VCaP (cell line): ENCODE results near the gene MAP2K3.

Experiments used
- H3K27ac ChIP-seq: fragments of 450-650 bp; 2 replicates; pipeline ENCODE4 v1.5.1; 2017
- TF ChIP-seq, protein P1 (sequence below): fragments of 450-650 bp; conservative IDR thresholded peaks from 2 replicates; pipeline ENCODE4 v1.5.1; 2017; ENCODE audit warnings: mild to moderate bottlenecking, moderate library complexity

Gene MAP2K3

DNA sequence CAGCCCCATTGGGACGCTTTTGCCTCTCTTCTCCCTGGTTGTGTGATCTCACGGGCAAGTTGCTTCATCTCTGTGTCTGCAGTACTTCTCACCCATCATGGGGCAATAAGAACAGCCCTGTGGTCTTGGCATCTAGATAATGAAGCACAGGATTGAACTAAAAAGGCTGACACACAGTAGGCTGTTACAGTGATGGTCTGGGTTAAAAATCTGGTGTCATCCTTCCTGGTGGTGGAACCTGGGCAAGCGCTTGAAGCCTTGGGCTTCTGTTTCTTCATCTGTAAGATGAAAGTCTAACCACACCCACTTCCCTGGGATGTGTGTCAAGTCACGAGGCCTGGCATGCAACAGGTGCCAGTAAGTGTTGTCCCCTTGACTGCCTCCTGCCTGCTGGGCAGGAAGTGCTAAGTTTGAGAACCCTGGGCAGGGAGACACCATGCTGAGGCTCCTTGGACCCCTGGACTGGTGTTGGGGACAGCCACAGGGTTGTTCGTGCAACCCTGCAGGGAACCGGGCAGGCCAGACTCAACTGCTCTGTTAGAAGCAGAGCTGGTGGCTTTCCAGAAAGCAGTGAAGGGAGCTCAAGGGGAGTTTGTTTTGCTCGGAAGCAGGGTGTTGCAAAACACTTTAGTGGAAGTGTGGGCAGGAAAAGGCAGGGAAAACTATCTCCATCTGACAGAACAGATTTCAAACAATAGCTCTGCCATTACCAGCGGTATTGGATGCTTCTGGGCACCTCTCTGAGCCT lies 5.9 kb upstream of the MAP2K3 start:
- TF ChIP-seq, protein P1, sequence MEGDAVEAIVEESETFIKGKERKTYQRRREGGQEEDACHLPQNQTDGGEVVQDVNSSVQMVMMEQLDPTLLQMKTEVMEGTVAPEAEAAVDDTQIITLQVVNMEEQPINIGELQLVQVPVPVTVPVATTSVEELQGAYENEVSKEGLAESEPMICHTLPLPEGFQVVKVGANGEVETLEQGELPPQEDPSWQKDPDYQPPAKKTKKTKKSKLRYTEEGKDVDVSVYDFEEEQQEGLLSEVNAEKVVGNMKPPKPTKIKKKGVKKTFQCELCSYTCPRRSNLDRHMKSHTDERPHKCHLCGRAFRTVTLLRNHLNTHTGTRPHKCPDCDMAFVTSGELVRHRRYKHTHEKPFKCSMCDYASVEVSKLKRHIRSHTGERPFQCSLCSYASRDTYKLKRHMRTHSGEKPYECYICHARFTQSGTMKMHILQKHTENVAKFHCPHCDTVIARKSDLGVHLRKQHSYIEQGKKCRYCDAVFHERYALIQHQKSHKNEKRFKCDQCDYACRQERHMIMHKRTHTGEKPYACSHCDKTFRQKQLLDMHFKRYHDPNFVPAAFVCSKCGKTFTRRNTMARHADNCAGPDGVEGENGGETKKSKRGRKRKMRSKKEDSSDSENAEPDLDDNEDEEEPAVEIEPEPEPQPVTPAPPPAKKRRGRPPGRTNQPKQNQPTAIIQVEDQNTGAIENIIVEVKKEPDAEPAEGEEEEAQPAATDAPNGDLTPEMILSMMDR = no peak
- no peak overlapping the region for H3K27ac ChIP-seq

DNA sequence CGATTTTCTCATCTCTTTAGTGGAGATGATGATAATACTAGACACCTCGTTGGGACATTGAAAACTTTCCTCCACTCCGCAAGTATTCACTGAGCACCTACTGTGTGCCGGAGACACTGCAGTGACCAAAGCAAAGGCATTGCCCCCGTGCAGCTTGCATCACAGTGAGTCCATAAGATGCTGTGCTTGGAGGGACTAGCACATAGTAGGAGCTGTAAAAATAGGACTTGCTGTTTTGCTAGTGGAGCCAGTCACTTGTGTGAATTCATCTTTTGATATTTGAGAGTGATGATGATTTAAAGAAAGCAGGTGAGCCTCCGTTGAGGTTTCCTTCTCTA lies 5.3 kb upstream of the MAP2K3 start:
- TF ChIP-seq, protein P1 = no peak
- no peak overlapping the region for H3K27ac ChIP-seq

DNA sequence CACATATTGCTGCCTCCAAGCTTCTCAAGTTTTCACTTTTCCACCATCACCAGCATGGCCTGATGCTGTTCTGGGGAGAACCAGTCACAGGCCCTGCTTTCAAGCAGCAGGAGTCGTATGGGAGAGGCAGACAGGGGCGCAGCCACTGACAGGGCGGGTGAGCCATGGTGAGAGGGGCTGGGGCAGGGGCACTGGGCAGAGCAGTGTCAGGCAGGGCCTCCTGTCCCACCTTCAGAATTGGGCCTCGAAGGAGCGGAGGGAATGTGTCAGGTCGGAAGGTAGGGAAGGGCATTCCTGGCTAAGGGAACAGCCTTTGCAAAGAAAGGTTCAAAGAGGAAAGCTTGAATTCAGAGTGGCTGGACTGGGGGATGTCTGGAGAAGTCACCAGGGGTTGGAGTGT lies 4.9 kb upstream of the MAP2K3 start:
- TF ChIP-seq, protein P1 = no peak
- H3K27ac ChIP-seq = no peak overlapping the region

DNA sequence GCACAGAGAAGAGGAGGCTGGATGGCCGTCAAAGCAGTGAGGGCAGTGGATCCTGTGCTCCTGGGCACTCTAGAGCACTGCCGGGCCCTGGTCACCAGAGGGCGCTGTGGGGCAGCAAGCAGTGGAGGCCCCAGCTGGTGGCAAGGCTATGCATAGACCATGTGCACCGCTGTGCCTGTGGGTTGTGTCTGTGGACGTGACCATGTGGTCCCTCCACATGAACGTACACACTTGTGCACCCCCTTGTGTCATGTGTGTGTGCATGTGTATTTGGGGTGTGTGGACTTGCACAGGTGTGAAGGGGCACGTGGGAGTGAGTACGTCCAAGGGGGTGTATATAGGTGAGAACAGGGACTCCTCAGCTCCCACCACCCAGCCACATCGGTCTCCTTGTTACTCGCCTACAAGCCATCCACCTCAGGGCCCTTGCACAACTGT lies 4.4 kb upstream of the MAP2K3 start:
- TF ChIP-seq, protein P1 = peak; percentile 97
- H3K27ac ChIP-seq = no peak overlapping the region

DNA sequence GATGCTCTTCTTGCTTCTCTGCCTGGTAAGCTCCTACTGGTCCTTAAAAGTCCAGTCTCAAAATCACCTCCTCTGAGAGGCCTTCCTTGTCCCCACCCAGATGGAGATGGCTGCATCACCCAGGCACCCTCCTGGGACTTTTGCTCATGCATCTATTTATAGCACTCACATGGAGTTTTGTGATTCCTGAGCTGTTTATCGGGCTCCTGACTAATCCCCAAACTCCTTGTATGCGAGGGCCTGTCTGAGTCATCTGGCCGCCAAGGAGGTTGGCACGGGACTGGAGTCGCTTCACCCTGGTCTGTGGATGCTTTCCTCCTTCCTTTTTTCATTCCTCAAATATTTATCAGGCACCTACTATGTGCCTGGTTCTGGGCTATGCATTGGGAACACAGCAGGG lies 2.3 kb upstream of the MAP2K3 start:
- no peak overlapping the region for H3K27ac ChIP-seq
- TF ChIP-seq, protein P1 = no peak

DNA sequence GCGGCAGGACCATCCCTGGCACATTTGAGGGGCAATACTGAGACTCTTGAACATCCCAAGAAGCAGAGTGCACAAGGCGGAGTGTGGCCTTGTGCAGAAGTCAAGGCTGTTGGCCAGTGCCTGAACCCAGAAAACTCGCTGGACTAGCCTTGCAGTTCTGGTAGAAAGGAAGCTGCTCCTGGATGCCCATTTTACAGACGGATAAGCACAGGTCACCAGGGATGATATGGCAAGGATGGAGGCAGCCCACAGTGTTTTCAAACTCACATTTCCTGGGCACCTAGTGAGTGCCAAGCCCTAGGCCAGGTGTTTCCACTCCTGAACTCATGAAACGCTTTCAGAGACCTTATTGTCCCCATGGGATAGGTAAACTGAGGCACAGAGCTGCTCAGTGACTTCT lies 1.7 kb upstream of the MAP2K3 start:
- TF ChIP-seq, protein P1 = no peak
- no peak overlapping the region for H3K27ac ChIP-seq

DNA sequence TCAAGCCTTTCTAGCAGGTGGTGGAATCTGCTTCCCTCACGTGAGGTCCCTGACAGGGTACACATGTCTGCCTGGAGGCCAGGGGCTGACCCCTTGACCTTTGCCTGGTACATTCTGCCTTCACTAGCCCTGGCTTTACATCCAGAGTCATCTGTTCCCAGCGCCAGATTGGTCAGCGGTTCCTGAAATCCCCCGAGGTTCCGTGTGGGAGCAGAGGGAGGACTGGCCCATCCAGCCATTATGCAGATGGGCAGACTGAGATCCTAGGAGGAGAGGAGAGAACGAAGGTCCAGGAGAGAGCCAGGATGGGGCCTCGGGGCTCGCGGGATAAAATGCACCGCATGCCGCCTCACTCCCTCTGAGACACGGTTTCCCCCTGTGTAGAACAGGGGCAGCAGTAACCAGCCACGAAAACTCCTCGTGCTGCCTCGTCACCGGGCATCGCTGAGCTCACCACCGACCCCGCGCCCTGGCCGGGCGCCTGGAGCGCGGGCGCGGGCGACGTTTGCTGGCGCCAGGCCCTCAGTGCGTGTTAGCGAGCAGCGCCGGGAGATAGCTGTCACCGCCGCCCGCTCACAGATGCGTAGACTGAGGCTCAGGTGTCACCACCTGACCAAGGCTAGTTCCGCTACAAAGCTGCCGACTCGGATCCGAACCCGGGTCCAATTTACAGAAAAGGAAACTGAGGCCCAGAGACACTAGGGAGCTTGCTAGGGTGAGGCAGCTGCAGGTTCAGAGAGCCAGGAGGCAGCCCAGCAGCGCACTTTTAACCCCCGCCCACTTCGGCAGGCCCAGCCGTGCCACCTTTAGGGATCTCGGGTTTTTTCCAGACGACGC lies 811 bp upstream of the MAP2K3 start:
- TF ChIP-seq, protein P1 = no peak
- H3K27ac ChIP-seq = peak overlapping the region; percentile 84; the same call in 1 of the 2 replicates
